ENCODE results near the gene IDH1. TPM values are rescaled to one million over a fixed set of nuclear protein-coding genes. Genes with fewer than 3 reads are reported as not detected.

The IDH1 gene
- total RNA-seq, 2 donors from 2014 or later = 305 to 431 TPM

DNA sequence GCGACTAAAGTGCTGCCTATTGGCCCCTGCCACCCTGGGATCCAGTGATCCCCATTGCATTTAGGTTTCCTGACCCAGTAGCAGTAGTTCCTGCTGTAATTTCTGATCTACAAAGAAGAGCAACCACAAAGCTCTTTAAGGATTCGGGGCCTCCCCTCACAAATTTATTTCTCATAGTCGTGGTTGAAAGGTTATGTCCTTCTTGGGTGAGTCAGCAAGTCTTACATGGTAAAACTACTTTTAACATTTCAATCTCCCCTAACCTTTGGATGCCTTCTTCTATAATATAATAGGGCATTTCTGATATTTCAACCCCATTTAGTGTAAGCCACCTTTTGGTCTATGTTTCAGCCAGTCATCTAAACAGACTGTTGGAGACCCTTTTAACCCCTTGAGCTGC is 26.1 kb upstream of the IDH1 start:
- 96 to 100% methylated on average over 1 to 3 of the region's 3 CpGs for WGBS, 2 experiments (ENCODE audit: insufficient coverage in 1 of 2, insufficient read length in 1 of 2)
- Mint-ChIP-seq H3K36me3 (ENCODE audit: low read depth) (peaks cover 74% of the 10 kb centered on the region), H3K4me3 (no peak overlapping the region), H3K27me3 (ENCODE audit: insufficient read depth) (no peaks in the 10 kb centered on the region), H3K9me3 (peaks cover 3% of the 10 kb centered on the region), H3K4me1 (peaks cover 11% of the 10 kb centered on the region), H3K27ac (no peak overlapping the region)
- peaks cover 13% of the 10 kb centered on the region for H3K9me3 ChIP-seq (ENCODE audit: control insufficient read depth, low read length)
- TF ChIP-seq, protein P1, sequence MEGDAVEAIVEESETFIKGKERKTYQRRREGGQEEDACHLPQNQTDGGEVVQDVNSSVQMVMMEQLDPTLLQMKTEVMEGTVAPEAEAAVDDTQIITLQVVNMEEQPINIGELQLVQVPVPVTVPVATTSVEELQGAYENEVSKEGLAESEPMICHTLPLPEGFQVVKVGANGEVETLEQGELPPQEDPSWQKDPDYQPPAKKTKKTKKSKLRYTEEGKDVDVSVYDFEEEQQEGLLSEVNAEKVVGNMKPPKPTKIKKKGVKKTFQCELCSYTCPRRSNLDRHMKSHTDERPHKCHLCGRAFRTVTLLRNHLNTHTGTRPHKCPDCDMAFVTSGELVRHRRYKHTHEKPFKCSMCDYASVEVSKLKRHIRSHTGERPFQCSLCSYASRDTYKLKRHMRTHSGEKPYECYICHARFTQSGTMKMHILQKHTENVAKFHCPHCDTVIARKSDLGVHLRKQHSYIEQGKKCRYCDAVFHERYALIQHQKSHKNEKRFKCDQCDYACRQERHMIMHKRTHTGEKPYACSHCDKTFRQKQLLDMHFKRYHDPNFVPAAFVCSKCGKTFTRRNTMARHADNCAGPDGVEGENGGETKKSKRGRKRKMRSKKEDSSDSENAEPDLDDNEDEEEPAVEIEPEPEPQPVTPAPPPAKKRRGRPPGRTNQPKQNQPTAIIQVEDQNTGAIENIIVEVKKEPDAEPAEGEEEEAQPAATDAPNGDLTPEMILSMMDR (conservative IDR thresholded peaks at IDR 0.05) = no peak
- H3K27ac ChIP-seq (ENCODE audit: low read depth, low read length) = no peak overlapping the region
- no peak overlapping the region for H3K9ac ChIP-seq (ENCODE audit: extremely low read depth, low read length, poor library complexity, severe bottlenecking)
- no peaks in the 10 kb centered on the region for H3K4me1 ChIP-seq (ENCODE audit: control insufficient read depth, insufficient read depth, low read length)
- H3K27me3 ChIP-seq (ENCODE audit: control insufficient read depth, insufficient read depth, low read length, poor library complexity, severe bottlenecking) = no peaks in the 10 kb centered on the region
- H3K4me3 ChIP-seq (ENCODE audit: low read length) = no peak overlapping the region
- no peak for DNase-seq
- H3K36me3 ChIP-seq (ENCODE audit: control insufficient read depth, insufficient read depth, low read length) = peaks cover 81% of the 10 kb centered on the region

DNA sequence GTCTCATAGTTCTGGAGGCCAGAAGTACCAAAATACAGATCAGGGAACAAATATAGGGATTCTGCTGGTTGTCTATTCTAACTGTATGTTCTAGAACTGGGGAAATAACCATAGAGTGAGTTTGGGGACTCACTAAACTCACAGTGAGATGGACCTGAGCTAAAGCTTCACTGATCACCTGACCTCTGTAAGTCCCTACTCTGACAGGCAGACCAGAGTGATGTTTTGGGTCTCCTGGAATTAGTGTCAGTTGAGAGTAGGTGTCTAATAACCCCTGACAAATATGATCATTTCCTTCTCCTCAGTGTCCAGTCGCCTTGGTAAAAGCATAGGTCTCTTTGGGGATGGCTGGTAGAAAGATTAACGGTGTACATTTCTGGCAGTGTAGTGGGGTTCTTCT is 25.4 kb upstream of the IDH1 start:
- H3K36me3 ChIP-seq (ENCODE audit: control insufficient read depth, insufficient read depth, low read length) = peaks cover 81% of the 10 kb centered on the region
- H3K27ac ChIP-seq (ENCODE audit: low read depth, low read length) = no peak overlapping the region
- H3K36me3 Mint-ChIP-seq (ENCODE audit: low read depth) = peaks cover 75% of the 10 kb centered on the region
- peaks cover 3% of the 10 kb centered on the region for H3K9me3 Mint-ChIP-seq
- peaks cover 13% of the 10 kb centered on the region for H3K9me3 ChIP-seq (ENCODE audit: control insufficient read depth, low read length)
- H3K4me3 Mint-ChIP-seq = no peak overlapping the region
- WGBS, 2 experiments (ENCODE audit: insufficient coverage in 1 of 2, insufficient read length in 1 of 2) = 80 to 100% methylated on average over 1 to 2 of the region's 2 CpGs
- H3K4me1 ChIP-seq (ENCODE audit: control insufficient read depth, insufficient read depth, low read length) = no peaks in the 10 kb centered on the region
- TF ChIP-seq, protein P1 (conservative IDR thresholded peaks at IDR 0.05) = no peak
- no peak overlapping the region for H3K4me3 ChIP-seq (ENCODE audit: low read length)
- H3K27me3 ChIP-seq (ENCODE audit: control insufficient read depth, insufficient read depth, low read length, poor library complexity, severe bottlenecking) = no peaks in the 10 kb centered on the region
- H3K27me3 Mint-ChIP-seq (ENCODE audit: insufficient read depth) = no peaks in the 10 kb centered on the region
- no peak for DNase-seq
- peaks cover 11% of the 10 kb centered on the region for H3K4me1 Mint-ChIP-seq
- no peak overlapping the region for H3K27ac Mint-ChIP-seq
- H3K9ac ChIP-seq (ENCODE audit: extremely low read depth, low read length, poor library complexity, severe bottlenecking) = no peak overlapping the region

DNA sequence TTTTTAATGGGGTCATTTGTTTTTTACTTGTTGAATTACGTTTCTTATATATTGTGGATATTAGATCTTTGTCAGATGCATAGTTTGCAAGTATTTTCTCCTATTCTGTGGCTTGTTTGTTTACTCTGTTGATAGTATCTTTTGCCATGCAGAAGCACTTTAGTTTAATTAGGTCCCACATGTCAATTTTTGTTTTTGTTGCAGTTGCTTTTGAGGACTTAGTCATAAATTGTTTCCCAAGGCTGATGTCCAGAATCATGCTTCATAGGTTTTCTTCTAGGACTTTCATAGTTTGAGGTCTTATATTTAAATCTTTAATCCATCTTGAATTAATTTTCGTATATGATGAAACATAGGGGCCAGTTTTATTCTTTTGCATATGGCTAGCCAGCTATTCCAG is 24.4 kb upstream of the IDH1 start:
- H3K36me3 Mint-ChIP-seq (ENCODE audit: low read depth) = peaks cover 78% of the 10 kb centered on the region
- 92 to 100% methylated on average over 2 of the region's 2 CpGs for WGBS, 2 experiments (ENCODE audit: insufficient coverage in 1 of 2, insufficient read length in 1 of 2)
- H3K4me1 Mint-ChIP-seq = peaks cover 11% of the 10 kb centered on the region
- no peak overlapping the region for H3K27ac ChIP-seq (ENCODE audit: low read depth, low read length)
- H3K4me3 ChIP-seq (ENCODE audit: low read length) = no peak overlapping the region
- H3K4me3 Mint-ChIP-seq = no peak overlapping the region
- TF ChIP-seq, protein P1 (conservative IDR thresholded peaks at IDR 0.05) = no peak
- peaks cover 13% of the 10 kb centered on the region for H3K9me3 ChIP-seq (ENCODE audit: control insufficient read depth, low read length)
- H3K9me3 Mint-ChIP-seq = peaks cover 3% of the 10 kb centered on the region
- H3K9ac ChIP-seq (ENCODE audit: extremely low read depth, low read length, poor library complexity, severe bottlenecking) = no peak overlapping the region
- peaks cover 89% of the 10 kb centered on the region for H3K36me3 ChIP-seq (ENCODE audit: control insufficient read depth, insufficient read depth, low read length)
- no peaks in the 10 kb centered on the region for H3K27me3 Mint-ChIP-seq (ENCODE audit: insufficient read depth)
- H3K4me1 ChIP-seq (ENCODE audit: control insufficient read depth, insufficient read depth, low read length) = no peaks in the 10 kb centered on the region
- no peak overlapping the region for H3K27ac Mint-ChIP-seq
- no peaks in the 10 kb centered on the region for H3K27me3 ChIP-seq (ENCODE audit: control insufficient read depth, insufficient read depth, low read length, poor library complexity, severe bottlenecking)
- DNase-seq = no peak
